Measurements from ENCODE around the gene SLC17A7. TPM values are rescaled to one million over a fixed set of nuclear protein-coding genes. Genes with fewer than 3 reads are reported as not detected.

SLC17A7 gene
- total and polyA plus RNA-seq, 2 of the 8 experiments (the other 6 are each of a cell fraction or from before 2014, with no cell fraction given), result 2.7 to 3.0 TPM

DNA sequence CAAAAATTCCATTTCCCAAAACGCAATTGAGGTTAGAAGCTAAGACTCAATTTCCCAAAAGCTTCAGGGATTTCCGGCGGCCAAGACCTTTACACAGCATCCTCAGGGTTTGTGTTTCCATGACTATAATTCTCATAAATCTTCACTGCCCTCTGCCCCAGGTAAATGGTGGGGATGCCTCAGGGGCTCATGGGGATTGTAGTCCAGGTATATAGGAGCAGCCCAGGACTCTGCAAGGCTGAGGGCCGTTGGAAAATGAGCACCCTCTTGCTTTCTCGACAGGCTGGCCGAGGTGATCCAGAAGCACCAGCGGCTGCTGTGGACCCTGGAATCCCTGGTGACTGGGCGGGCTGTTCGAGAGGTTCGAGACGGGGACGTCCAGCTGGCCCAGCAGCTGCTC is 18.1 kb upstream of the SLC17A7 start:
- no peaks in the 10 kb centered on the region for H3K23me2 ChIP-seq (ENCODE audit: low read depth, low read length)
- ChIA-PET POLR2A (ENCODE audit: partially characterized antibody) (interaction anchor here (1.0 to 3.2 kb wide), 6 partner anchors 8 to 38 kb away, joined by 3 to 15 read pairs (median 5); partner anchors contain the start of gene PIH1D1), CTCF (ENCODE audit: partially characterized antibody) (interaction anchor here (0.6 to 4.8 kb wide), 7 partner anchors 10 to 225 kb away, joined by 3 to 28 read pairs (median 4); partner anchors contain the start of gene FLT3LG)
- H3K18ac ChIP-seq (ENCODE audit: extremely low read depth, low read length), result no peak overlapping the region
- no peak overlapping the region for H3K14ac ChIP-seq (ENCODE audit: insufficient read length)
- no peak overlapping the region for H3K27ac ChIP-seq (ENCODE audit: low read depth, low read length)
- peaks cover 0 to 5% of the 10 kb centered on the region in 2 experiments; a peak in 1 of 4 replicates for H3K79me2 ChIP-seq (ENCODE audit: control insufficient read depth in 1 of 2, insufficient read depth in 2 of 2, low read length in 2 of 2)
- H4K8ac ChIP-seq (ENCODE audit: extremely low read depth, insufficient read depth, low read length), result no peak overlapping the region
- no peak overlapping the region for H2AK5ac ChIP-seq (ENCODE audit: low read depth, low read length)
- H3K36me3 ChIP-seq (ENCODE audit: control insufficient read depth in 2 of 4, insufficient read depth in 4 of 4, low read length in 3 of 4), result peaks cover 0 to 10% (median 2%) of the 10 kb centered on the region in 4 experiments; a peak in 4 of 8 replicates
- FAIRE-seq (no peak), DNase-seq (ENCODE audit: low read depth in 1 of 2, low spot score in 2 of 2) (no peak)
- no peak overlapping the region for H2BK15ac ChIP-seq (ENCODE audit: low read length)
- H4K5ac ChIP-seq (ENCODE audit: insufficient read length, low read depth, low read length), result no peak overlapping the region
- H3K9me3 ChIP-seq (ENCODE audit: insufficient read depth in 2 of 2, low read depth in 1 of 2, low read length in 1 of 2), result no peaks in the 10 kb centered on the region
- no peaks in the 10 kb centered on the region; a peak in 1 of 7 replicates for H3K4me1 ChIP-seq (replicated peaks in 1 of 4; ENCODE audit: control insufficient read depth in 3 of 4, insufficient read depth in 4 of 4, low read length in 3 of 4)
- TF ChIP-seq CREB1 (IDR thresholded peaks at IDR 0.05) (no peak), SIX5 (IDR thresholded peaks at IDR 0.05; ENCODE audit: low read depth, low read length) (0 out of 2 replicates have a peak, but pooled peaks have one; percentile 13)
- TF ChIP-seq, protein P1, sequence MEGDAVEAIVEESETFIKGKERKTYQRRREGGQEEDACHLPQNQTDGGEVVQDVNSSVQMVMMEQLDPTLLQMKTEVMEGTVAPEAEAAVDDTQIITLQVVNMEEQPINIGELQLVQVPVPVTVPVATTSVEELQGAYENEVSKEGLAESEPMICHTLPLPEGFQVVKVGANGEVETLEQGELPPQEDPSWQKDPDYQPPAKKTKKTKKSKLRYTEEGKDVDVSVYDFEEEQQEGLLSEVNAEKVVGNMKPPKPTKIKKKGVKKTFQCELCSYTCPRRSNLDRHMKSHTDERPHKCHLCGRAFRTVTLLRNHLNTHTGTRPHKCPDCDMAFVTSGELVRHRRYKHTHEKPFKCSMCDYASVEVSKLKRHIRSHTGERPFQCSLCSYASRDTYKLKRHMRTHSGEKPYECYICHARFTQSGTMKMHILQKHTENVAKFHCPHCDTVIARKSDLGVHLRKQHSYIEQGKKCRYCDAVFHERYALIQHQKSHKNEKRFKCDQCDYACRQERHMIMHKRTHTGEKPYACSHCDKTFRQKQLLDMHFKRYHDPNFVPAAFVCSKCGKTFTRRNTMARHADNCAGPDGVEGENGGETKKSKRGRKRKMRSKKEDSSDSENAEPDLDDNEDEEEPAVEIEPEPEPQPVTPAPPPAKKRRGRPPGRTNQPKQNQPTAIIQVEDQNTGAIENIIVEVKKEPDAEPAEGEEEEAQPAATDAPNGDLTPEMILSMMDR (IDR thresholded peaks at IDR 0.05; ENCODE audit: control extremely low read depth in 1 of 3, insufficient read depth in 1 of 3, low read depth in 1 of 3, low read length in 3 of 3), result peak in 1 of 3 experiments; percentile 16; a peak in 1 of 4 replicates
- no peak overlapping the region for H2BK12ac ChIP-seq (ENCODE audit: low read depth, low read length)
- no peak overlapping the region for H2BK120ac ChIP-seq (replicated peaks; ENCODE audit: low read depth, low read length)
- H4K91ac ChIP-seq (replicated peaks; ENCODE audit: insufficient read length, low read length), result no peak overlapping the region
- 92% methylated on average over 12 of the region's 12 CpGs; no CpG with 5 or more reads in 1 of the 2 experiments for WGBS, 2 experiments (ENCODE audit: extremely low coverage in 1 of 2, insufficient coverage in 1 of 2, insufficient read length in 1 of 2, insufficient replicate concordance in 2 of 2, low coverage in 1 of 2, low lambda C conversion rate in 2 of 2, missing lambda C conversion rate in 1 of 2)
- no peak overlapping the region for H3K4ac ChIP-seq (replicated peaks; ENCODE audit: insufficient read length, low read depth, low read length)
- no peak overlapping the region for H3K9ac ChIP-seq (replicated peaks in 1 of 4; ENCODE audit: extremely low read depth in 1 of 4, low read depth in 3 of 4, low read length in 3 of 4)
- no peak overlapping the region for H3K4me2 ChIP-seq (ENCODE audit: insufficient read depth in 1 of 2, low read depth in 2 of 2, low read length in 2 of 2)
- no peak overlapping the region for H2BK20ac ChIP-seq (ENCODE audit: low read length)
- no peaks in the 10 kb centered on the region for H4K20me1 ChIP-seq (replicated peaks in 1 of 2; ENCODE audit: control insufficient read depth in 1 of 2, insufficient read depth in 2 of 2, low read length in 2 of 2)
- H3K4me3 ChIP-seq (ENCODE audit: extremely low read depth in 1 of 4, insufficient read depth in 2 of 4, low read depth in 3 of 4, low read length in 4 of 4), result no peak overlapping the region
- H3K23ac ChIP-seq (ENCODE audit: insufficient read length), result no peak overlapping the region
- H2BK5ac ChIP-seq (ENCODE audit: low read depth, low read length), result no peak overlapping the region
- no peaks in the 10 kb centered on the region for H3K27me3 ChIP-seq (replicated peaks in 1 of 4; ENCODE audit: control insufficient read depth in 3 of 4, extremely low read depth in 1 of 4, insufficient read depth in 3 of 4, low read length in 3 of 4)
- no peak overlapping the region for H3K56ac ChIP-seq (replicated peaks; ENCODE audit: insufficient read length, low read depth, low read length)
- no peaks in the 10 kb centered on the region; the same call in 1 of the 2 replicates for H3K79me1 ChIP-seq (ENCODE audit: low read depth, low read length)
- H2AFZ ChIP-seq (ENCODE audit: low read length), result no peak overlapping the region
